HUDEP-2 (cell line): ENCODE data around the gene UCHL1.
"Not testable (repeated sequence)": the region's sequence is repeated elsewhere in the genome, so short reads cannot be mapped to it uniquely, and the experiment has no call there.

Experiments used
- DNase-seq, 76 experiments: peaks; one replicate each; lab custom pipeline; 2025; ENCODE audit not compliant: unreplicated experiment in 76 of 76; lab: John Stamatoyannopoulos, UW

UCHL1 gene

DNA sequence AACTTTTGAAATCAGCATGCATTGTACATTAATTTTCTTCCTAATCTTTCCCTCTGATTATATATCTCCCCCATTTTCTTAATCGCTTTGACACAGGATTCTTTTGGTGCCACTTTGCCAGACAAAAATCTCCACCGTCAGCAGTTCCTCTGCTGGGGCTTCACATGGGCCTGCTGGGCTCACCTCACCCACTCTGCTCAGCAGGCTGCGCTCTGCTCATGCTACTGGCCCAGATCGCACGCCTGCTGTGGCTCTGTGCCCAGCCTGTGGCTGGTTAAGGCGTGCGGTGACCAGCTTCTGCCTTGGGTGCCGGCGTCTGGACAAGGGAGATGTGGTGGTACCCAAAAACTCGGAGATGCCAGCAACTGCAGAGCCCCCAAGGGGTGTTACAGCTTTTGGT, 31.1 kb downstream of the UCHL1 start:
- no peak for DNase-seq

- no peak for DNase-seq
Measured at GRCh38 chr4:41288254-41288653, 31.5 kb downstream of the UCHL1 start.

DNA sequence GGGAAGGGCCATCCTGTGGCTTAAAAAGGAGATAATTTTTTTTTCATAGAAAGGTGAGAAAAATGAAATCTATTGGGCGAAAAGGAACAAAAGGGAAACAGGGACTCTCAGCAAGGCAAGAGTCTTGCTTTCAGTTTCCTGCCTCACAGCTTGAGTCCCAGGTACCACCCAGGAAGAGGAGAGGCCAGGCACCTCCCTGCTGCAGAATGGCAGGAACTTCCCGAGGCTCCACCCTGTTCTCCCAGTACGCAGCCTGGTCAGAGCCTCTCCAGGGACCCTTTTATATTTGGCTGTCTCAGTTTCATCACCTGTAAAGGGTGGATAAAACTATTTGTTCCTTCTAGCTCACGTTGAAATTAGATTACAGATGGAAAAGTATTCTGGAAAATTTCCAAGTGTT, 33.8 kb downstream of the UCHL1 start:
- no peak for DNase-seq

DNA sequence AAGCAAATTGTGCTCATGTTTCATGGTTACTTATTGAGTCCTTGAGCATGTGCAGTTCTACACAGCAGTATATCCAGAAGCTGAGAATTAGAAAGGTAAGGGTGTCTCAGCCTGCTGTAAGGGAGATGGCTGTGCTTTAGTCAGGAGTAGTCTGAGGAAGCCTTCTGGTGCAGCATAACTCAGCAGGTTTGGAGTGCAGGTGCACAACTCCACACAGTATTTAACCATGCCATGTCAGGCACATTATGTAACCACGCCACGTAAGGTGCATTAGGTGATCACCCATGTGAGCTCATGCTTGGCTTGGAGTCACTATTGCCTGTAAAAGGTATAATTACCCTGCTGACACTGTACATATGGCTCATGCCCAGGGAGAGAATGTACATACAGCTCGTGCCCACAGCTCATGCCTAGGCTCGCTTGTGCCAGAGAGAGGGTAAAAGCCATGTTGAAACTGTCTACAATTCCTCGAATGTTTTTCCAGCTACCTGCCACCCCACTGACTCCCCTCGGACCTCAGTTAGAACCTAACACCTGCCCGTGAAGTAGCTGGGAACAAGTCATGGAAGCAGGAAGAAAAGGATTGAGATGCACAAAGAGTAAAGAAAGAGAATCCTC, 37.8 kb downstream of the UCHL1 start:
- no peak for DNase-seq

DNA sequence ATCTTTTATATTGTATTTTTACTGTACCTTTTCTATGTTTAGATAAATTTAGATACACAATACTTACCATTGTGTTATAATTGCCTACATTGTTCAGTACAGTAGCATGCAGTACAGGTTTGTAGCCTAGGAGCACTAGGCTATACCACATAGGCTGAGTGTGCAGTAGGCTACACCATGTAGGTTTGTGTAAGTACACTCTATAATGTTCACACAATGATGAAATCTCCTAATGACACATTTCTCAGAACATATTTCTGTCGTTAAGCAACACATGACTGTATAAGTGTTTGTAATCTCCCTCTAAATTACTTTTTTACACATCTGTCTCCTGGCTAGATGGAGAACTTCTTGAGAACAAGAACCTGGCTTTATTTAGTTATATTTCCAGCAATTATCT, 40.3 kb downstream of the UCHL1 start:
- DNase-seq, result no peak

- DNase-seq, result no peak
Measured at GRCh38 chr4:41297832-41298231, 41.1 kb downstream of the UCHL1 start.

GRCh38 chr4:41299486-41299885, 42.8 kb downstream of the UCHL1 start:
- DNase-seq, result no peak

- DNase-seq, result no peak
Measured at GRCh38 chr4:41301137-41301536, 44.4 kb downstream of the UCHL1 start.

DNA sequence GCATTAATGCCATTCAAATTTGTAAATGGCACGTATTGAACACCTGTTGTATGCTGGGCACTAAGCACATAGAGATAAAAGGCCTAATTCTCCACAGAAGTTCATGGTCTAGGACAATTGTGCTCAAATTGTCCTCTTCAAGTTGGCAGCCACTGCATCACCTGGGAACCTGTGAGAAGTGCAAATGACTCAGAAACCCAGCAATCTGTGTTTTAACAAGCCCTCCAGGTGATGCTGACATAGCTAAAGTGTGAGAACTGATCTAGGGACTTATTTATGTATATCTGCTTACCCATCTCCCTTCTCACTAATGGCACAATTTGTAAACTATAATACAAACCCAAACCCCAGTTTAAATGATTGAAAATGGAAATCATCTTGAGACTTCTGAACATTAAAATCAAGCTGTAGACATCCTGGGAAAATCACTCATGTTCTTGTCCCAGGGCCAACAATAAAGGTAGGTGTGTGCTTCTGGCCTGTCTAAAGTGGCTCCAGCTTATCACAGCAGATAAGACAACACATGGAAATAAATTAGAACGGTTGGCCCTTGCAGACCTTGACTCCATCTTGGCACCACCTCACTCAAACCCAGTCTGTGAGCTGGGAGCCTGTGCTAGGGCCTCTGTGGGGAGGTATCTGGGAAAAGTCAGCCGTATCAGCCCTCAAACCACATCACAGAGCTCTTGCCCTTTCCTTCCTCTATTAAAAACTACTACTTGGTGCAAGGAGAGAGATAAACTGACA, 46.8 kb downstream of the UCHL1 start:
- DNase-seq, result no peak

GRCh38 chr4:41304221-41304620, 47.5 kb downstream of the UCHL1 start:
- DNase-seq, result no peak

GRCh38 chr4:41305476-41305875, 48.7 kb downstream of the UCHL1 start:
- no peak for DNase-seq

DNA sequence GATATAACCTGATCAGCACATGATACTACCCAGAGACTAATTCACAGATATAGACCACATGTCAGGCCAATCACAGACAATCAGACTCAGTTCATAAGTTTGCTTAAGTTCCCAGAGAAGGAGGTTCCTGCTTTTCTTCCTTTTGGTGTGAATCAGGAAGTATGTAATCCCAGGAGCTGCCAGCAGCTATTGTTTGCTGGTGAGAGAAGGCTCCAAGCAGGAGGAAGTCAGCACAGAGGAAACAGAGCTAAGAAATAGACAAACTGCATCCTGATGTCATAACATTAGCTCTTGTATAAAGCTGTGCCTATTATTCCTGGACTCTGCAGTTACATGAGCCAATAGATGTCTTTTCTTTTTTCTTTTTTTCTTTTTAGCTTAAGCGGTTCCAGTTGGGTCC, 50.9 kb downstream of the UCHL1 start:
- no peak for DNase-seq

- no peak for DNase-seq
Measured at GRCh38 chr4:41308398-41308797, 51.7 kb downstream of the UCHL1 start.

GRCh38 chr4:41315426-41315825, 58.7 kb downstream of the UCHL1 start:
- not testable (repeated sequence) for DNase-seq

GRCh38 chr4:41315862-41316261, 59.1 kb downstream of the UCHL1 start:
- no peak for DNase-seq
